Glutamatergic neuron (in vitro differentiated cells): ENCODE results near the gene ZNF91. TPM values are rescaled to one million over a fixed set of nuclear protein-coding genes. Genes with fewer than 3 reads are reported as not detected.
"Not testable (repeated sequence)": the region's sequence is repeated elsewhere in the genome, so short reads cannot be mapped to it uniquely, and the experiment has no call there.

Experiments
- DNase-seq: peaks from one replicate; pipeline ENCODE4 v3.0.0; 2022
- H3K27ac Mint-ChIP-seq: one replicate; pipeline ENCODE4 v1.8.0; 2020; ENCODE audit warnings: mild to moderate bottlenecking, mixed read lengths, inconsistent platforms; ENCODE audit not compliant: unreplicated experiment
- H3K27me3 Mint-ChIP-seq: one replicate; pipeline ENCODE4 v1.8.0; 2020; ENCODE audit warnings: mild to moderate bottlenecking, moderate library complexity, mixed read lengths, inconsistent platforms; ENCODE audit not compliant: unreplicated experiment
- H3K36me3 Mint-ChIP-seq: one replicate; pipeline ENCODE4 v1.8.0; 2020; ENCODE audit warnings: mild to moderate bottlenecking, mixed read lengths, inconsistent platforms; ENCODE audit not compliant: unreplicated experiment
- H3K4me1 Mint-ChIP-seq: one replicate; pipeline ENCODE4 v1.8.0; 2020; ENCODE audit warnings: mild to moderate bottlenecking, low read depth, mixed read lengths, inconsistent platforms; ENCODE audit not compliant: unreplicated experiment
- H3K4me3 Mint-ChIP-seq: one replicate; pipeline ENCODE4 v1.8.0; 2020; ENCODE audit warnings: mild to moderate bottlenecking, mixed read lengths, inconsistent platforms; ENCODE audit not compliant: unreplicated experiment
- H3K9me3 Mint-ChIP-seq: one replicate; pipeline ENCODE4 v1.8.0; 2020; ENCODE audit warnings: mild to moderate bottlenecking, moderate library complexity, mixed read lengths, inconsistent platforms; ENCODE audit not compliant: unreplicated experiment
- total RNA-seq: library from RNA; stranded (reverse); fragmentation: NEBNext Ultra II Directional; extraction: Animal tissue kit (Norgen Biotek cat#: 25700); gene quantifications from one replicate; pipeline ENCODE4 v1.2.1, GENCODE V29; 2021; ENCODE audit not compliant: unreplicated experiment
- TF ChIP-seq, protein P1 (sequence below): fragments of 200-600 bp; sonication (generic); IDR thresholded peaks from one replicate; pipeline ENCODE4 v1.5.0; 2021; ENCODE audit not compliant: partially characterized antibody, unreplicated experiment

The ZNF91 gene
- total RNA-seq, 1 donor from 2014 or later = 160 TPM

DNA sequence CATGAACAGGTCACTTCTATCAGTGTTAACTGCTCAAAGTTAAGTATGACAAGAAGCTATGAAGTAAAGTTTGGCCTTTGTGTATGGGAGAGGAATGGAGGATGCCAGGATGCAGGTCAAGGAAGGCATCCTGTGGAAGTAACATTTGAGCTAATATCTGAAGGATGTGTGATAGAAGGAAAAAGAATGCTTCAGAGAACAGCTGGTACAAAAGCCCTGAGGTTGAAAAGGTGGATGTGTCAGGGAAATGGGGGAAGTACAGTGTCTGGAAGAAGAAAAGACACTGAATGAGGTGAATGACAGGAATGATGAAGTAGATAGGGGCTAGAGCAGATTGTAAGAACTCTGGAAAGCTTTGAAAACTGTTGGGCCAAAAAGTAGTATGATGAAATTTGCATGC is 67.1 kb downstream of the ZNF91 start:
- TF ChIP-seq, protein P1, sequence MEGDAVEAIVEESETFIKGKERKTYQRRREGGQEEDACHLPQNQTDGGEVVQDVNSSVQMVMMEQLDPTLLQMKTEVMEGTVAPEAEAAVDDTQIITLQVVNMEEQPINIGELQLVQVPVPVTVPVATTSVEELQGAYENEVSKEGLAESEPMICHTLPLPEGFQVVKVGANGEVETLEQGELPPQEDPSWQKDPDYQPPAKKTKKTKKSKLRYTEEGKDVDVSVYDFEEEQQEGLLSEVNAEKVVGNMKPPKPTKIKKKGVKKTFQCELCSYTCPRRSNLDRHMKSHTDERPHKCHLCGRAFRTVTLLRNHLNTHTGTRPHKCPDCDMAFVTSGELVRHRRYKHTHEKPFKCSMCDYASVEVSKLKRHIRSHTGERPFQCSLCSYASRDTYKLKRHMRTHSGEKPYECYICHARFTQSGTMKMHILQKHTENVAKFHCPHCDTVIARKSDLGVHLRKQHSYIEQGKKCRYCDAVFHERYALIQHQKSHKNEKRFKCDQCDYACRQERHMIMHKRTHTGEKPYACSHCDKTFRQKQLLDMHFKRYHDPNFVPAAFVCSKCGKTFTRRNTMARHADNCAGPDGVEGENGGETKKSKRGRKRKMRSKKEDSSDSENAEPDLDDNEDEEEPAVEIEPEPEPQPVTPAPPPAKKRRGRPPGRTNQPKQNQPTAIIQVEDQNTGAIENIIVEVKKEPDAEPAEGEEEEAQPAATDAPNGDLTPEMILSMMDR = no peak
- Mint-ChIP-seq H3K27ac (no peak overlapping the region), H3K4me1 (no peaks in the 10 kb centered on the region), H3K9me3 (peaks cover 18% of the 10 kb centered on the region), H3K4me3 (no peak overlapping the region), H3K36me3 (peaks cover 48% of the 10 kb centered on the region), H3K27me3 (peaks cover 15% of the 10 kb centered on the region)
- no peak for DNase-seq

GRCh38 chr19:23321953-23322549 is 73.2 kb downstream of the ZNF91 start:
- DNase-seq = no peak
- H3K27me3 Mint-ChIP-seq = peaks cover 18% of the 10 kb centered on the region
- peaks cover 35% of the 10 kb centered on the region for H3K36me3 Mint-ChIP-seq
- no peak overlapping the region for H3K4me3 Mint-ChIP-seq
- H3K27ac Mint-ChIP-seq = no peak overlapping the region
- TF ChIP-seq, protein P1 = no peak
- H3K9me3 Mint-ChIP-seq = peaks cover 15% of the 10 kb centered on the region
- no peaks in the 10 kb centered on the region for H3K4me1 Mint-ChIP-seq

DNA sequence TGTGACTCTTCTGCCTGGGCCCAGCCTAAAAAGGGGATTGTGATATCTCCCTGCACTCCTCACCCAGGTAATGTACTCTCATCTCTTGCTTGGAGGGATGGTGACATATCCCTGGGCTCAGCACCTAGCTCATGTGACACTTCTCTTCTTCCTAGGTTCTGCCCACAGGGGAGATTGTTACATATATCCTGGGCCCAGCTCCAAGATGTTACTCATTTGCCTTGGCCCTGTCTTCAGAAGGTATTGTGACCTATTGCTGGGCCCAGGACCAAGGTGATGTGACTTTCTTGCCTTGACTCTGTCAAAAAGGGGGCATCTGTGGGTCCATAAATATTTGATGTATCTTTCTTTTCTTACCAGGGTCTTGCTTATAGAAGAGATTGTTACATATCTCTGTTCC is 73.9 kb downstream of the ZNF91 start:
- H3K4me1 Mint-ChIP-seq, H3K27ac Mint-ChIP-seq, H3K4me3 Mint-ChIP-seq, DNase-seq: not testable (repeated sequence)
- peaks cover 15% of the 10 kb centered on the region for H3K9me3 Mint-ChIP-seq
- H3K27me3 Mint-ChIP-seq = peaks cover 18% of the 10 kb centered on the region
- H3K36me3 Mint-ChIP-seq = peaks cover 35% of the 10 kb centered on the region

GRCh38 chr19:23319571-23319970 is 75.7 kb downstream of the ZNF91 start:
- DNase-seq, H3K27ac Mint-ChIP-seq, H3K4me3 Mint-ChIP-seq, H3K4me1 Mint-ChIP-seq: not testable (repeated sequence)
- peaks cover 13% of the 10 kb centered on the region for H3K9me3 Mint-ChIP-seq
- peaks cover 20% of the 10 kb centered on the region for H3K36me3 Mint-ChIP-seq
- peaks cover 16% of the 10 kb centered on the region for H3K27me3 Mint-ChIP-seq

GRCh38 chr19:23318941-23319340 is 76.3 kb downstream of the ZNF91 start:
- not testable (repeated sequence) for H3K4me3 Mint-ChIP-seq, H3K4me1 Mint-ChIP-seq, H3K9me3 Mint-ChIP-seq, DNase-seq, H3K27ac Mint-ChIP-seq
- H3K27me3 Mint-ChIP-seq = peaks cover 12% of the 10 kb centered on the region
- H3K36me3 Mint-ChIP-seq = peaks cover 18% of the 10 kb centered on the region

DNA sequence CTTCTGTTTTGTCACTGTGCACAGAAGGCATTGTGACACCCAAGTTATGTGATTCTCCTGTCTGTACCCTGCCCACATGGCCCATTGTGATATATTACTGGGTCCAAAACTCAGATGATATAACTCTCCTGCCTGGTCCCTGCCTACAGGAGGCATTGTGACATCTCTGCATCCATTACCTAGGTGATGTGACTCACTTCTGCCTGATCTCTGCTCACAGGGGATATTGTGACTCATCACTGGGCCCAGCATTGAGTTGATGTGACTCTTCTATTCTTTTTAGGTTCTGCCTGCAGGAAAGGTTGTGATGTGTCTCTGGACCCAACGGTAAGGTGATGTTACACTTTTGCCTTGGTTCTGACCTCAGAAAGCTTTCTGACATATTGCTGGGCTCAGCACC is 77.1 kb downstream of the ZNF91 start:
- TF ChIP-seq, protein P1 = no peak
- H3K4me1 Mint-ChIP-seq = no peaks in the 10 kb centered on the region
- H3K9me3 Mint-ChIP-seq = peaks cover 7% of the 10 kb centered on the region
- no peak overlapping the region for H3K27ac Mint-ChIP-seq
- no peak overlapping the region for H3K4me3 Mint-ChIP-seq
- peaks cover 11% of the 10 kb centered on the region for H3K36me3 Mint-ChIP-seq
- DNase-seq = no peak
- peaks cover 4% of the 10 kb centered on the region for H3K27me3 Mint-ChIP-seq
